Non-pigmented ciliary epithelial cell (primary cell): ENCODE measurements around the gene COA8.

Experiments
- DNase-seq: peaks from one replicate; pipeline ENCODE4 v3.0.0-alpha.2; 2010; ENCODE audit warnings: low read depth

COA8 gene

DNA sequence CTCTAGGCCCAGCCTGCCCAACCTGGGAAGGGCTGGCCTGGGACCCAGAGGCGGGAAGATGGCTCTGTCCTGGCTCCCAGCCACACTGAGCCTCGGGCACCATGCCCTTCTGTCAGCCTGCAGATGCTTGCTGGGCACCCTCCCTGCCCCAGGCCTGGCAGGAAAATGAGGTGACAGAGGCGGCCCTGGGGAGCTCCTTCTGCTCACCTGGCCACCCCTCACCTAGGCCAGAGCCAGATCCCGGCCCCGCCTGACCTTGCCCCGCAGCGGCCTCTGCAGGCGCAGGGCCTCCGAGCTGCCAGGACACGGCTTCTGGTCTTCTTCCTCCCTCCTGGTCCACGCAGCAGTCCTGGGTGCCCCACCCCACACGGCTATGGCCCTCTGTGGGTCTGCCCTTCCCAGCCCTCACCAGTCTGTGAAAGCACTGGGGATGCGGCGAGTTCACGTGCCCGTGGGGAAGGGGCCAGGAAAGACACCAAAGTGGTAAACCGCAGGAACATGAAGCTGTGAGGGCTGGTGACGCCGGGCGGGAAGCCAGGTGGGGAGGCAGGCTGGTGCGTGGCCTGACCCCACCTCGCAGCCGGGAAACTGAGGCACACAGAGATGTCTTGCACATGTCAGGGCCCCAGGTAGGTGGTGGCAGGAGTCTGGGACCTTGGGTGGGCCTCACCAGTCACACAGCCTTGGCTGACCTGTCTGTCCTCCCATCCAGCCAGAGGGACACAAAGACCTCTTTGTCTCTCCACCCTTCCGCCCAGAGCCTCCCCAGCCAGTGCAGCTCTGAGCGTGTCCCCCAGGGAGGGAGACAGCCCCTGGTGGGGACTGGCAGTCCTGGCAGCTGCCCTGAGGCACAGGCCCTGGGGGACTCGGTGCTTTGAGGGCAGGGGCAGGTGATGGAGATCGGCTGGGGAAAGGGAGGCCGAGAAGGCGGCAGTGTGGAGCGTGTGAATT is 13.1 kb upstream of the COA8 start:
- no peak for DNase-seq

DNA sequence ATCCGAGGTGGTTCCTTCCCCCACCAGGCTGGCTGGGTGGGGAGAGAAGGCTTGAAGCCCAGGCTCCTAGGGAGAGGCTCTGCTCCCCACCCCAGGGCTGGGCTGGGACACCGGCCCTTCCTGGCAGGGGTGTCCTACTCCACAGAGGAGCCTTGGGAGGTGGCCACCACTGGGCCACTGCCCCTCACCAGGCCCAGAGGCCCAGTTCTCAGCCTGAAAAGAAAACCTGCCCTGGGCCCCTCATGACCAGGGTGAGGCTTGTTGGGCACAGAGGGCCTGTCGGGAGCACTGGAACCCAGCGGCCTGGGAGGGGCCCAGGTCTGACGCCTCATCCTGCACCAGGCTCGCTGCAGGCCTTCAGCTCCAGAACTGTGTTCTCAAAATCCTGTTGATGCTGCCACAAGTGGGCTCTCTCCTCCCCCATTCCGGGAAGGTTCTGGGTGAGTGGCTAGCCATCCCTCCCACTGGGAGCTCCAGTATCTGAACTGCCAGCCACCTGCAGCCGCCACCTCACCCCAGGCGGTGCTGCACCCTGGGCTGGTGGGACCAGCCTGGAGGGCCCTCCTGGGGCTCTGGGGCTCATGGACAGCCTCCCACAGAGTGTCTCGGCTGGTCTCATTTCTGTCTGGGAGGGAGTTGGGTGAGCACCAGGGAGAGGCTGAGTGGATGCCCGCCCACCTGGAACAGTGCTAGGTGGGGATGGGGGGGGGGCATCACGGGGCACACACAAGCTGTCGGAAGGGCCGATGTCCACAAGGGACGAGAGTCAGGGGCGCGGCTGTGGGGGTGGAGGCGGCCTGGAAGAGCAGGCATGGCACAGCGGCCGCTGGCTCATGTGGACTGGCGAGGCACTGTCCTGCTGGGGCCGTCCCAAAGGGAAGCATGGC is 12.1 kb upstream of the COA8 start:
- no peak for DNase-seq

GRCh38 chr14:103551338-103551762 is 11.4 kb upstream of the COA8 start:
- no peak for DNase-seq

GRCh38 chr14:103552011-103552845 is 10.5 kb upstream of the COA8 start:
- DNase-seq: no peak

DNA sequence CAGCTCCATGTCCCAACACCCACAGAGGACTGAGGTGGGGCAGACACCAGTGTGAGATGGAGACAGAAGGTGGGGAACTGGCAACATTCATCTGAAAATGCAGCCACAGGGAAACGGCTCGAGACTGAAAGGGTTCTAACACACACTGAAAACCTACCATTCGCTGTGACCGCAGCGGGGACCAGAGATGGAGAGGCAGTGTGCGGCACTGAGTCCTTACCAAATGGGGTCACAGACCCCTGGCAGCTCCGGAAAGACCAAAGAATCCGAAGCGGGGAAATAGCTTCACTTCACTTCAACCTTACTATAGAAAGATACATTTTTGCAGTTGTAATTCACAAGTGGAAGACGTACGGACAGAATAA is 9.9 kb upstream of the COA8 start:
- no peak for DNase-seq

- no peak for DNase-seq
Measured at GRCh38 chr14:103555559-103556337, 7.0 kb upstream of the COA8 start.

- DNase-seq: no peak
Measured at GRCh38 chr14:103556946-103557758, 5.6 kb upstream of the COA8 start.

DNA sequence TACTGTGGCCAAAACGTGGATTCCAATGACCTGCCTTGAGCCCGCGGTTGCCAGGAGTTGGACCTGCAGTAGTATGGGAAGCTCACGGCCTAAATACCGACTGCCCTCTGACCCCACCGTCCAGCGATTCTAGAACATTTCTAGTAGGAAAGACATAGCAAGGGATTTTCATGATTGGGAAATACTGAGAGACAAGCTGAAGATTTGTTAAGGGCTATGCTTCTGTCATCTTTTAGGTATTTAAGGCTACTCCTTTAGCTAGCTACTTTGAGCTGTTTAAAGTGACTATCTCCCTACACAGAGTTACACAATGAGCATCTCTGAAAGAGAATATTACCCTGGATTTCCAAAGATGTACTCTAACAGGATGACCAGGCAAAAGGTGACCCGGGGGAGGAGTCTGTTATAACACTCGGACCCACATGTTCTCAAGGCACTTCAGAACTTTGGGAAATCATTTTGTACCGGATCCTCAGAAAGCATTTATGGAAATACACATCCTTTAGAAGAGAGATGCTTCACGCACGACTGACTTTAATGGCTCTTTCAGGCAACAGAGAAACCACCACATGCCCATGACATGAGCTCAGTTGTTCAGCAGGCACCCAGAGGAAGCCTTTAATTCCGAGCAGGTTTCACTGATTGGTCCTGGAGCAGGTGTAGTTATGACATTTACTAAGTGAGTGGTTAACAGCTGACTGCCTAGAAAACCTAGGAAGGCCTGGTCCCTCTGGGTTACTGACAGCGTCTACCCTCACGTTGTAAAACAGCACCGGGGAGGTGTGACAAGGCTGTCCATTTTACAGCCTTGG is 4.5 kb upstream of the COA8 start:
- peak; percentile 41 for DNase-seq

GRCh38 chr14:103559766-103560165 is 3.0 kb upstream of the COA8 start:
- no peak for DNase-seq

DNA sequence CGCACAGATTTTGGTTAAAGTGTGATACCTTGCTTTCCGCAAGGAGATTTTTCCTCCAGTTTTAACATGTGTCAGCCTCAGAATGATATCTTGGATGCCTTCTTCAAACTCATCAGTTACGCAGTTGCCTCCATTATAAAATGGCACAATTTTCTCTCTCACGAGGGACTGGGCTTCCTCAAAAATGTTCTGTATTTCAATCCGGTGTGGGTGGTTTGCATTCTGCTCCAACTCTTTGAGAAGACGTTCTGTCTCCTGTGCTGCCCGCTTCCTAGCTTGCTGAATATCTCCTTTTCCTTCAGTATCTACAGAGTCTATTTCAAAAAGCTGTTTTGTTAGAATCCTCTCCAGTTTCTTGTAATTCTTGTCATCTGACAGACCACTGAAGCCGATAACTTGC is 2.1 kb upstream of the COA8 start:
- DNase-seq: no peak

- DNase-seq: no peak
Measured at GRCh38 chr14:103561381-103562178, 1.2 kb upstream of the COA8 start.

DNA sequence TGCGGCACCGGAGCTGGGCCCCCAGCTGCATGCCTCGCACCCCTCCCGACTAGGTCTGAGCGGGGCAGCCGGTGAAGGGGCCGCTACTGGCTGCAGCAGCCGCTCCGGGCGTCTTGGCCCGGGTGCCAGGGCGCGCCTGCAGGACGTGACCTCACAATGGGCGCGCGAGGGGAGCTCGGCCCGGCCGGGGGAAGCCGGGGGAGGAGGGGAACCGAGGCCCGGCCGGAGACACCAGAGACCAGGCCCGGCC is 656 bp upstream of the COA8 start:
- no peak for DNase-seq

DNA sequence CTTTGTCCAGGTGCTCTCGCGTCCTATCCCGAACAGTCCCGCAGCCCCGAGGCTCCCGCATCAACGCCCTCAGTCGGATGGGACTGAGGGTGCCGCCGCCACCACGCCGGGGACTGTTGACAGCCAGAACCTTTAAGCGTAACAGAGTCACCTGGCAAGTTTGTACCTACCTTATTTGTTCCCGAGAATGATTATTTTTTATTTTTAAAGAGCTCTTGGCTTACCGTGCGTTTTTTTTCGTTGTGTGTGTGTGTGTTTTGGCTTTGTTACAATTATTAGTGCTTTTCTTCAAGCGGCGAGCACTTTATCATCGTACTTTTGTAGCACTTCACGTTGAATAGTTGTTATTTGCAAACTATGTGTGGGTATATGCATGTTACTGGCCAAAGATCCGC is 463 bp downstream of the COA8 start:
- no peak for DNase-seq

- no peak for DNase-seq
Measured at GRCh38 chr14:103563844-103564505, 1.2 kb downstream of the COA8 start.

DNA sequence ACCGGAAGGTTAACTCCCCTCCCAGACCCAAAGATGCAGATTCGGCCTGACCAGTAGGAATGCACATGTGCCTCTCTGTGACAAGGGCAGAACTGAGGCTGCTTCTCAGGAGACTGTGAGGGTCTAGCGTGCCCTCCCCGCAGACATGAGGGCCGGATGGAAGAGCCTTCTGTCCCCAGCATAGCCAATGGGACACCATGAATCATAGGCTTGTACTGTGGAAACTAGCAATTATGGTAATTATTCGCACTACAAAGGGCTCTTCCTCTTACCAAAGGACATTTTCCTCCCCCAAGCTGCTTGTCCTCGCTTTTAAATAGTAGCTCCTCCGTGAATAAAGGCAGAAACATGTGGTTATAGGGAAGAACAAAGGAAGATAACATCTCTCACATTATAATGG is 6.2 kb downstream of the COA8 start:
- no peak for DNase-seq

GRCh38 chr14:103569408-103569807 is 6.6 kb downstream of the COA8 start:
- no peak for DNase-seq

DNA sequence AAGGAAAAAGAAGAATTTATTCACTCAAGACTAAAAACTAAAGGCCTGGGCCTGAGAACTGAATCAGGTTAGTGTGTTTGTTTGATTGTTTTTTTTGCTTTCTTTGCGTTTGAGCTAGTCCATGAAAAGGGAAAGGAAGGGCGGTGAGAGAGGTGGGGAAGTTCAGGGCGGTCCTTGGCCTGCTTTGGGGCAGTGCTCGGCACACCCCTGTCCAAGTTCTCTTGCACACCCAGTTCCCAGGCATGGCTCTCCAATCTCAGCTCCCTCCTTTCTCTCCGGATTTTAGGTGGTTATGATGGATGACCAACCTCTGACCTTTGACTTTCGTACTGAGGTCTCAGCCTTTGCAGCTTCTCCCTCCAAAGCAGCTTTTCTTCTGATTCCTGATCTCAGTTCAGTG is 11.3 kb downstream of the COA8 start:
- DNase-seq: no peak

- no peak for DNase-seq
Measured at GRCh38 chr14:103574707-103575285, 12.0 kb downstream of the COA8 start.
